ENCODE measurements around the gene COL4A5.
"Not testable (repeated sequence)": the region's sequence is repeated elsewhere in the genome, so short reads cannot be mapped to it uniquely, and the experiment has no call there.

COL4A5 gene

DNA sequence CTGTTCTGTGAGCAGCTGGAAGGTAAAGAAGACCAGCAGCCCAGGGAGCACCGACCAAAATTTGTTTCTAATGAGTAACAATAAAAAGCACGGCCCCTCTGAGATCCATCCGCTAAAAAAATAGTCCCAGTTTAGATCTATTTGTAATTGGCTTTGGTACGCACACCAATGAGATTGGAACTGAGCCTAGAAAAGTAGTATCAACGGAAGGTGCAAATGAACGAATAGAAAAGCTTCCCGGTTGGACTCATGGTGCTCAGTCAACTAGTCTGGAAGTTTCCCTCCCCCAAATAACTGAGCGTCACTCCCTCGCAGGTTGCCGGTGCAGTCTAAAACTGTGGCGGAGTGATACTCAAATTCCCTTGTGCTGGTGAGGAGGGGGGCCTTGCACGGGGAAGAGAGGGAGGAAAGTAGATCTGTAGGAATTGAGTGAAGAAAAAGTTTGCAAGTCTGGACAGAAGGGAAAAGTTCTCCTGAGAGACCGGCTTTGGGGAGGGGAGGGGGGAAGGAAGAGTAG is at the start of gene COL4A5:
TSS of gene COL4A5 (plus strand) at position 413 of the 517 bp plus-strand sequence. CDS start 288 bp downstream, outside the sequence.
- no peak for DNase-seq

DNA sequence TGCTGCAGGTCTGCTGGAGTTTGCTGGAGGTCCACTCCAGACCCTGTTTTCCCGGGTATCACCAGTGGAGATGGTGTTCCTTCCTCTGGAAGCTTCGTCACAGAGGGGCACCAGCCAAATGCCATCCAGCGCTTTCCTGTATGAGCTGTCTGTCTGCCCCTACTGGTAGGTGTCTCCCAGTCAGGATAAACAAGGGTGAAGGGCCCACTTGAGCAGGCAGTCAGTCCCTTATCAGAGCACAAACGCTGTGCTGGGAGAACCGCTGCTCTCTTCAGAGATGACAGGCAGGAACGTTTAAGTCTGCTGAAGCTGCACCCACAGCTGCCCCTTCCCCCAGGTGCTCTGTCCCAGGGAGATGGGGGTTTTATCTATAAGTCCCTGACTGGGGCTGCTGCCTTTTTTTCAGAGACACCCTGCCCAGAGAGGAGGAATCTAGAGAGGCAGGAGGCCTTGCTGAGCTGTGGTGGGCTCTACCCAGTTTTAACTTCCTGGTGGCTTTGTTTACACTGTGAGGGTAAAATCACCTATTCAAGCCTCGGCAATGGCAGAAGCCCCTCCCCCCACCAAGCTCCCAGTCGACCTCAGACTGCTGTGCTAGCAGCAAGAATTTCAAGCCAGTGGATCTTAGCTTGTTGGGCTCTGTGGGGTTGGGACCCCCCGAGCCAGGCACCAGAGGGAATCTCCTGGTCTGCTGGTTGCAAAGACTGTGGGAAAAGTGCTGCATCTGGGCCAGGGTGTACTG is 48.5 kb upstream of the COL4A5 start:
- not testable (repeated sequence) for DNase-seq

GRCh38 chrX:108396188-108396891 is 43.3 kb upstream of the COL4A5 start:
- DNase-seq = peak; percentile 13

DNA sequence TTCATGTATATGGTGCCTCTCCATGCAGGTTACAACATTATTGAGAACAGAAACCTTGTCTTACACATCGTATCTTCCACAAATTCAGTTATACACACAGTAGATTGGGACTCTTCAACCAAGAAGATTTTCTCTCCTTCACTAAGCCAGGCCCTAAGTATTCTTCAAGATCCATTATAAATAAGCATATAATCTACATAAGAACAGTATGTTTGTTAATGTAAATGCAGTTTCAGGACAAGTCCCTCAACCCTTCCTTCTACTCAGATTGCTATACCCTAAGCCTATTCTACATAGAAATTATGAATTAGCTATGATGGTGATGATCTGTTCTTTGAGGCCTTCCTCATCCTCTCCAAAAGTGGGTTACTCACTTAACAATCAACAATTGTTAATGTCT is 42.7 kb upstream of the COL4A5 start:
- DNase-seq = no peak

DNA sequence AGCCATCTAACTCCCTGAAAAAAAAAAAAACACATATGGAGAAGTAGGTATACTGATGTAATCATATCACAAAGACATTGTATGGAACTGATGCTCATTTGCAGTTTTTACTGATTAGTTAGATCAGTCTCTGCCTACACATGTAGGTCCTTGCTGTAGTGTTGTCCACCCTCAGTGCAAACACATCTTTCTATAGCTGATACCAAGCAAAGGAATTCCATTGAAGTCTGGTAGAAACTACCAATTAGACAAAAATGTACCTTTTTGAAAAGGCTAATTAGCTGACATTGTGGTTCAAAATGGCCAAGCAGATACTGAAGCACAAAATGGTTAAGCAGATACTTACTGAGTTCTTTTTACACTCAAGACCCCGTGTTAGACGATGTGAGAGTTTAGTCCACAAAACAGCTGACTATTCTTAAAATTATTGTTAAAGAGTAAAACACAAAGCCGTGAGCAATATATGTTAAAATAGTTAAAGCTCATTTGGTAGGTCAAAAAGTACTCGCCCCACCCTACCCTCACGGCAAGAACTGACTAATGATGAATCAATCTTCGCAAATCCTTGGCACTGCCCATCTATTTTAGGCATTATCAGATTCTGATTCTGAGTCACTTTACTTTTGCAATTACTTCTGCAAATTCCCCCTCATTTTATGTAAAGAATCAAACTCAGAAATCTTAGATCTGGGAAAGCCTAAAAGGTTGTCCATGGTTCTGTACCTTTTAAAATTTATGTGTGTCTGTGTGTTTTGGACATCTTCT is 41.8 kb upstream of the COL4A5 start:
- peak; percentile 56 for DNase-seq

DNA sequence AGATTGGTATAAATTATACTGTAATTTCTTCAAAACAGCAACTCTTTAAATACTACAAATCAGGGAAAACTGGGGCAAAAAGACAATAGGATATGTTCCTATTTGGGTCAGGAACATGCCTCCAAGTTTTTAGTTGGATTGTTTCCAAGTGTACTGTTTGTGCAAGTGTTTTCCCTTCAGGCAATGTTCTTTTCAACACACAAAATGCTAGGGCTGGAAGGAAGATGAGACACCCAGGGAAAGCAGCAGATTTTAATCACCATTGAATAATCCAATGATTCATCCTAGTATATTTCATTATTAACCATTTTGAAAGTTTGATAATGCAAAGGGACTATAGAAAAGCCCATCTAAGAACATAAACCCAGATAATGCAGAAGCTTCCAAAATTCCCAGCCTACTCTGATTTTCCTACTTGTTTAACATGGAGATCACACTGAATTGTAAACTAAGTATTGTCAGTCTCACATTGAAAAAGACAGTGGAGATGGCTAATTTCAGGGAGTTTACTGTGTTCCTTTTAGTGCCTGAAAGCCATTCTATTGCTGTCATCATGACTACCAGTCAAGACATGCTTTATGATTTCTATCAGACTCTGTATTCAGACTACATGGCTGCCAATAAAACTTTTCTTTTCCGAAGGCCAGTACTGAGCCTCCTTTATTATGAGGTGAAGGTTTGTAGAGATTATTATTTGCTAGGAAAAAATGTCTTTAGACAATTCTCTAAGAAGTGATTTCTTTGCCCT is 40.0 kb upstream of the COL4A5 start:
- DNase-seq = no peak

DNA sequence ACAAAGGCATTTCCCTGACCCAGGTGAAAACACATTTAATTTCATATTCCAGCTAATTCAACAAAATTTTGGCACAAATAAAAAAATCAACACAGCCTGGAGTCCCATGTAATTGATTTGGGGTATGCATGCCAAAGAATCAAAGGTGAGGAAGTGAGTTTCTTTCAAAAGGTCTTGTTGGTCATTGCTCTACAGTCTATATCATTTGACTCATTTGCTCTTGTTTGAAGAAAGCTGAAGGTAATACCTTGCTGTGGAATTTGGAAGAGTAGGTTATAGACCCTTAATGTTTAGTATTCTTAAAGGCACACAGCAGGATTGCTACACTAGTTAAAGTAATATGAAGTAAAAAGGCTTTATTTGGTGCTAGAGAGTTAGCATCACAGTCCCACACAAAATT is 26.9 kb upstream of the COL4A5 start:
- DNase-seq = no peak

- DNase-seq = no peak
These were observed 24.5 kb upstream of the COL4A5 start for GRCh38 chrX:108415146-108415545.

DNA sequence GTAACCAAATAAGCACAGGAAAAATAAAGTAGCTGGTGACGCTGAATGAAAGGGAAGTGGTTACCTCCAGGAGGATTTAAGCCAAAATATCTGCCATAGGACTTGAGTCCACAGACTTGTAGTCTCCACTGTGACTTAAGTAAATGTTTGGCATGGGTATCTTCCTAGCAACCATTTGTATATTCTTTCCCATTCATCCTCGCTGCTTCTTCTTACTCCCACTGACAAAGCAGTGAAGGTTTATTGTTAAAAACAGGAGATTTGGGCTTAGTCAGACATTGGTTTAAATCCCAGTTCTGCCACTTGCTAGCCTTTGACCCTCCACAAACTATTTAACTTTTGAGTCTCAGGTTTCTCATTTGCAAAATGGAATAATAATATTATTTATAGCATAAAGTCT is 23.7 kb upstream of the COL4A5 start:
- DNase-seq = no peak

DNA sequence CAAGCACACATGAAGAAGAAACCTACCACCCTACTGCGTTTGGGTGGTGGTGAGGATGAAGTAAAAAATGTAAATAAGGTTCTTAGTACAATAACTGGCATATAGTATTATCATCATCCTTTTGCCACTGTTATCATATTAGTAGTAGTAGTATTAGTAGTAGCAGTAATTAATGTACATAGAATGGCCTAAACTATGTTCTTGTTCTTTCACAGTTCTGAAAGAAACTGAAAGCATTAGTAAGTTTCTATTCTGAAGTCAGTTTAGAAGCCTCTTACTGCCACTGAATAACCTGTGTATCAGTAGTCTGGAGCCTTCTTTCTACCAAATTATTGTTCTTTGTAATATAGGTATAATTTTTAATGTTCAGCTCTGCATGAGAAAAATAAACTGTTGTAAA is 22.4 kb upstream of the COL4A5 start:
- no peak for DNase-seq

DNA sequence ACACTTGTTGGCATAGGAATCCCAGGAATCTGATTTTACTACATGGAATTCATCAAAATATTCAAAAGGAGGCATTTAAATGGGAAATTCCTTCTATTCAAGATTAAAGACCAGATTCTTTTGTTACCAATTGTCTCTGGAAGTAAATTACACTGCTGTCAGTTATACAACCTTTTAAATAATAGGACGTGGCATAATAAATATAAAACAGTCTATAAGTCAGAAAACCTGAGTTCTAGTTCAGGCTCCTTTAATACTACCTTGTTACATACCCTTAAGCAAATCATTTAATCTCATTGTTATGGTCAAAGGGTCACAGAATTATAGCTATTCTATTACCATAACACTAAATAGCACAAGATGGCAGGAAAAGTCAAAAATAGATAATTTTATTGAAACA is 20.2 kb upstream of the COL4A5 start:
- no peak for DNase-seq

DNA sequence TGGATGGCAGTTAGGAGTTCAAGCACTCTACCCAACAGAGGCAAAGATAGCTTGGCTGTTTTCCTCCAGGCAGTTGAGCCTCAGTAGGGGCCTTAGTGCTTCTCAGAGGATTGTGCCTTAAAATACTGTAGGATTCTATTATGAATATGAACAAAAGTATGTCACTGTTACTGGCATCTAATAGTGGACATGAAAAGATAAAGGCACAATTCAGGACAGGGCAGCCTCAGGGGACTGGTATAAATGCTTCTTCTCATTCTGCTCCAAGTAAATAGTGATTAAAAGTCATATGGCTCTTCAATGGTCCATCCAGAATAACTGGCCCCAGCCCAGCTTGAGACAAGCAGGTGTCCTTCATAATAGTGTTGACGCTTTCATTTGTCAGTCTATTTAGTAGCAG is 19.2 kb upstream of the COL4A5 start:
- DNase-seq = no peak

DNA sequence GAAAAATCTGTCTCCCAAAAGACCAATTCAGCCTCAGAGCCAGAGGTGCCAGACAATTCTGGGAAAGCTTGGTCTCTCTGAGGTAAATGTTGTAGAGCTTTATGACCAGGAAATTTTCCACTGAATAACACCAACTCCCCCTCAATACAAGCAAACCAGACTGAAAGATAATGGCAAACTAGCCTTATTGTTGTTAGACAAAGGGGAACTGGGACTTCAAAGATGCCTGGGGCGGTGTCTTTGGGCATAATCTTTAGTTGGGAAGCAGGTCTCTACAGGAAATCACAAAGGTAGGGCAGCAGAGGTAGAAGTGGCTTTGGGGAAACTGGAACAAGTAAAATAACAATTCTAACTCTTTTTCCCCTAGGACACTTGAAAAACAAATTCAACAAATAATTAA is 13.4 kb upstream of the COL4A5 start:
- DNase-seq = no peak

DNA sequence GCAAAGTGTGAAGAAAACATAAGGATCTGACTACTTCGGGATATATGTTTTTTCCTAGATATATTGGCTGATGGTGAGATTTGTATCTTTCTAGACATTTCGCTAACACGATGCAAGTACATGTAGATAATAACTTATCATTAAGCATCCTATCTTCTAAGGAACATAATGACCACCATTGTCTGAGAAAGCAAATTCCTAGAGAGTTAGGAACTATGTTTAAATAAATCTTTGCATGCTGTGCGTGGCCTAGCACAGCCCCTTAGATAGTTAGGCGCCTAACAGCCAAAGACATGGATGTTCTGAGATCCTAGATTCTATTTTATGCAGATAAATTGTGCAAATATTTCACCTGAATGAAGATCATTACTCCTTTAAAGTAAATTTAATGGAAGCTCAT is 4.4 kb upstream of the COL4A5 start:
- DNase-seq = no peak

GRCh38 chrX:108437349-108438109 is 2.1 kb upstream of the COL4A5 start:
- no peak for DNase-seq

DNA sequence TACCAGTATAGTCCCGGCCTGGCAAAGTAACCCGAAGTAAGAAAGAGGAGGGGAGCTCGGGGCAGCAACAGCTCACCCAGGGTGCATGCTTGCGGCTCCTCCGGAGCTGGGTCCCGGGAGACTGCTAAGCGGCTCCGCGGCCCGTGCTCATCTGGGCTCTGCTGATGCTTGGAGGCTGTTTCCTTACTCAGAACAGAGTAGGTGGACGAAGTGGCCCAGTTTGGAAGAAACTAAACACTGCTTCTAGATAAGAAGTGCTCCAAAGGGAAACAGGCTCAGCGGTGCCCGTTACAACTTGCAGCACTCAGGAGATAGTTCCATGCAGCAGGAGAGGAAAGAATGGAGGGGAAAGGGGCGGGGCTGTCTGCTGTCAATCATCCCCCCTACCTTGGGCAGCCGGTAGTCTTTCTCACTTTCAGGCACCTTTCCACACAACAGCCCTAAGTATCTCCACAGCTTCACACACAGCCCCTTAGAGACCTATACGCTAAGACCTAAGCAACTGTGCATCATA is 1.5 kb upstream of the COL4A5 start, which contains the start of gene COL4A6:
TSS of gene COL4A6 (minus strand) at position 313 of the 514 bp plus-strand sequence. CDS start at position 87, 226 bp downstream.
- no peak for DNase-seq

DNA sequence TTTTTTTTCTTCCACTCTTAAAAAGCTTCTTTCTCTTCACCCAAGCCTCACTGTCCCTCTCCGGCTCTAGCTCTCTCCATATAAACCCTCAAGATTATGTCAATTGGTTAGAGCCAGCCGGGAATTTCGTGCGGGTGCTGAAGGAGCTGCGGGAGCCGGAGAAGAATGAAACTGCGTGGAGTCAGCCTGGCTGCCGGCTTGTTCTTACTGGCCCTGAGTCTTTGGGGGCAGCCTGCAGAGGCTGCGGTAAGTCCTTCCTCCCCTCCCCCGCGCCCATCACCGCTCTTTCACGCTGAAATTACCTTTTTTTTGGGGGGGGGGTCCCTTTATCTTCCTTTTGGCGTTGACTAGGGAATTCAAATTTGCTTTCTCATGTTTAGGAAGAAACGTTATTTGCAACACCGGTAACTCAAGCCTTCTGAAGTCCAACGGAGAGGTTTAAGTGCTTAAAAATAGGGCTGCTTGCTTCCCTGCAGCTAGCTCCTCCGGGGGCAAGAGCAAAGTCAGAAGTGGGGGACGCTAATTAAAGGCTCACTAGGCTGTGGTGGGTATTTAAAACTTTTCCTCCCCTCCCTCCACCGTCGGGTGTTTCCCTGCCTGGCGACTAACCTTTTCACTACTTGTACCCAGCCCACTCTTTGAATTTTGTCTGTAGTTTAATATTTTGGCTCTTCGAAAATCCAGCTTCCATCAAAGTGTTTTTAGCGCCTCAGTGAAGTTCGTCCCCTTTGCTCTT is 491 bp downstream of the COL4A5 start:
- no peak for DNase-seq

GRCh38 chrX:108442901-108443464 is 3.3 kb downstream of the COL4A5 start:
- no peak for DNase-seq

GRCh38 chrX:108447303-108447702 is 7.7 kb downstream of the COL4A5 start:
- no peak for DNase-seq

DNA sequence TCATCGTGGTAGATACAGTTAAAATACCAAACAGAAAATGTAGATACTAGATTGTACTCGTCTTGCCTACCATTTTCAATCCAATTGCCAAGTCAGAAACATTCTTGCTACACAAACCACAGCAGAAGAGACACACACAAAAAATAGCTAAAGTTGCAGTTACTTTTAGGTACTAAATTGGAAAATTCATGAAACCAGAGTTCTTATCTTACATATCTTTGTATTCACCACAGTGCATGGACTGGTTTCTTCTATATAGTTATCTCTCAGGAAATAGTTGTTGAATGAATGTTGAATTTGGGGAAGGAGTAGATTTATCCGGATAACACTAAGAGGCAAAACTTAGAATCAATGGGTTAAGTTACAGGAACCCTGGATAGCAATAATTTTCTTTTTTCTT is 14.2 kb downstream of the COL4A5 start:
- no peak for DNase-seq
